SH-SY5Y (cell line): ENCODE measurements around the gene IKZF2.

Experiments used
- GATA2 ChIP-seq: IDR thresholded peaks from 2 replicates; pipeline ENCODE4 v1.6.1; 2011; ENCODE audit warnings: mild to moderate bottlenecking, low read depth, low read length
- GATA3 ChIP-seq: IDR thresholded peaks from 2 replicates; pipeline ENCODE4 v1.6.1; 2011; ENCODE audit warnings: low read depth, mild to moderate bottlenecking, low read length, moderate library complexity

DNA sequence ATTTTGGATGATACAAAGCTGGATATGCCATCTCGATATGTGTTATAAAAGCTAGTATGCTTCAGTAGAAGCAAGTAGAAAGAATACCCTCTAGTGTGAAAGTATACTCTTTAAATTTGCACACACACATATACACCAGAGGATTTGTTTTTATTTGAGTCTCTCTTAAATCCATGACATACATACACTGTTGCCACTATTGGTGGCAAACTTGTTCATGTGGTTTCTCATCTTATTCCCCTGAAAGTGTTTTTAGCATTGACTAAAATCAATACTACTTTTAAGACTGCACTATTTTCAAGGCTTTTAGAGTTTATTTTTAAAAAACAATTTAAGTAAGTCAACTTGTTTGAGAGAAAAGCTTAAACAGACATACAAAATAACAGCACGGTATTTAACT lies 137.4 kb downstream of the IKZF2 start:
- TF ChIP-seq GATA2: no peak
- no peak for TF ChIP-seq GATA3
